HCT116 (cell line): ENCODE results near the gene SUGCT. TPM values are rescaled to one million over a fixed set of nuclear protein-coding genes. Genes with fewer than 3 reads are reported as not detected.

ENCODE experiments used
- ATAC-seq: fragments of 200-7000 bp; cut with Tn5 transposase; 2 replicates; pipeline ENCODE4 v1.9.1; 2020; ENCODE audit warnings: mild to moderate bottlenecking, moderate library complexity
- BruUV-seq: library from RNA; stranded (reverse); fragments of 400-500 nt; replicated peaks from 2 replicates; lab custom pipeline; 2021; lab: Mats Ljungman, UMichigan
- CTCF ChIA-PET: fragments of 300-600 bp; sonication (Branson Sonifier 250); formaldehyde crosslinking; loops from one replicate; lab custom pipeline; 2021; ENCODE audit warnings: antibody characterized with exemption; lab: Charles Lee
- POLR2A ChIA-PET: fragments of 300-600, 350-600 bp; sonication (Branson Sonifier 250); formaldehyde crosslinking; loops from one replicate; lab custom pipeline; 2021; ENCODE audit warnings: antibody characterized with exemption; lab: Charles Lee
- RAD21 ChIA-PET, 2 experiments: fragments of 300-600 bp; sonication (Branson Sonifier 250); formaldehyde crosslinking; loops; one replicate each; lab custom pipeline; 2023; ENCODE audit warnings: low total read pairs in 2 of 2; ENCODE audit not compliant: uncharacterized antibody in 2 of 2, unreplicated experiment in 2 of 2, low non-redundant PET in 1 of 2; lab: Charles Lee
- DNase-seq: peaks from one replicate; pipeline ENCODE4 v3.0.0-alpha.2; 2010; ENCODE audit warnings: low read depth, low spot score
- H2AFZ ChIP-seq: fragments of 200-600 bp; shearing (Covaris generic), sonication (generic); 2 replicates; pipeline ENCODE4 v1.6.1; 2017; ENCODE audit warnings: low read depth, mixed run types, mixed read lengths, antibody characterized with exemption, low read length; ENCODE audit not compliant: poor library complexity, severe bottlenecking
- H3K27ac ChIP-seq: 2 replicates; pipeline ENCODE4 v1.5.1; 2012; ENCODE audit warnings: low read depth, low read length
- H3K27me3 ChIP-seq: fragments of 200-600 bp; sonication (generic); 2 replicates; pipeline ENCODE4 v1.6.1; 2016; ENCODE audit warnings: mixed run types, low read length, mixed read lengths; ENCODE audit not compliant: insufficient read depth
- H3K36me3 ChIP-seq, 2 experiments: fragments of 200-500 bp in 1 of 2; fragments of 200-600 bp in 1 of 2; sonication (Bioruptor generic) in 1 of 2; sonication (generic) in 1 of 2; 2 replicates each; pipeline versions ENCODE4 v1.5.1 to v1.6.1; 2014 to 2016; ENCODE audit warnings: low read length in 2 of 2, inconsistent platforms in 1 of 2, mixed read lengths in 1 of 2, mixed run types in 1 of 2; ENCODE audit not compliant: insufficient read depth in 2 of 2, control insufficient read depth in 1 of 2
- H3K4me1 ChIP-seq, 2 experiments: fragments of 200-600 bp in 1 of 2; sonication (generic) in 1 of 2; 2 replicates each; pipeline versions ENCODE4 v1.5.1 to v1.6.1; 2012 to 2017; ENCODE audit warnings: low read length in 2 of 2, inconsistent platforms in 1 of 2, mild to moderate bottlenecking in 1 of 2, mixed read lengths in 1 of 2, mixed run types in 1 of 2, moderate library complexity in 1 of 2; ENCODE audit not compliant: insufficient read depth in 2 of 2, control insufficient read depth in 1 of 2
- H3K4me2 ChIP-seq: fragments of 200-600 bp; sonication (generic); 2 replicates; pipeline ENCODE4 v1.6.1; 2017; ENCODE audit warnings: mixed run types, low read length, mixed read lengths
- H3K4me3 ChIP-seq, 2 experiments: fragments of 200-600 bp in 1 of 2; sonication (generic) in 1 of 2; replicated peaks in 1 of 2; 2 replicates each; pipeline ENCODE4 v1.5.1; 2011 to 2016; ENCODE audit warnings: low read length in 2 of 2, control low read depth in 1 of 2, low read depth in 1 of 2, mild to moderate bottlenecking in 1 of 2, mixed read lengths in 1 of 2, mixed run types in 1 of 2
- H3K79me2 ChIP-seq: fragments of 200-600 bp; sonication (generic); 2 replicates; pipeline ENCODE4 v1.6.1; 2017; ENCODE audit warnings: mild to moderate bottlenecking, mixed run types, low read length, moderate library complexity, mixed read lengths; ENCODE audit not compliant: insufficient read depth
- H3K9ac ChIP-seq: fragments of 200-600 bp; sonication (generic); 2 replicates; pipeline ENCODE4 v1.6.1; 2016; ENCODE audit warnings: low read length, mixed read lengths
- H3K9me2 ChIP-seq: fragments of 200-600 bp; sonication (generic), shearing (Covaris generic); 2 replicates; pipeline ENCODE4 v1.6.1; 2017; ENCODE audit warnings: mixed run types, mild to moderate bottlenecking, moderate library complexity; ENCODE audit not compliant: insufficient read depth
- H3K9me3 ChIP-seq, 2 experiments: fragments of 200-500 bp in 1 of 2; fragments of 200-600 bp in 1 of 2; sonication (Bioruptor generic) in 1 of 2; sonication (generic) in 1 of 2; 2 replicates each; pipeline ENCODE4 v1.6.1; 2014 to 2017; ENCODE audit warnings: low read length in 2 of 2, mixed read lengths in 2 of 2, inconsistent platforms in 1 of 2, low read depth in 1 of 2, mild to moderate bottlenecking in 1 of 2, mixed run types in 1 of 2, moderate library complexity in 1 of 2; ENCODE audit not compliant: control insufficient read depth in 1 of 2, insufficient read depth in 1 of 2
- H4K20me1 ChIP-seq: fragments of 200-600 bp; sonication (generic), shearing (Covaris generic); 2 replicates; pipeline ENCODE4 v1.6.1; 2017; ENCODE audit warnings: mixed run types, mild to moderate bottlenecking, moderate library complexity; ENCODE audit not compliant: insufficient read depth
- CEBPB ChIP-seq: IDR thresholded peaks from 2 replicates; pipeline ENCODE4 v1.6.1; 2012; ENCODE audit warnings: low read depth
- EZH2 ChIP-seq: fragments of 200-600 bp; sonication (generic); IDR thresholded peaks from 2 replicates; pipeline ENCODE4 v1.6.1; 2017; ENCODE audit warnings: antibody characterized with exemption, mixed run types
- EZH2phosphoT487 ChIP-seq: fragments of 200-600 bp; IDR thresholded peaks from 2 replicates; pipeline ENCODE4 v1.6.1; 2018; ENCODE audit warnings: antibody characterized with exemption, borderline replicate concordance
- JUND ChIP-seq: IDR thresholded peaks from 2 replicates; pipeline ENCODE4 v1.6.1; 2012
- RAD21 ChIP-seq: IDR thresholded peaks from 2 replicates; pipeline ENCODE4 v1.6.1; 2012; ENCODE audit warnings: low read depth, mild to moderate bottlenecking
- SIN3A ChIP-seq: IDR thresholded peaks from 2 replicates; pipeline ENCODE4 v1.6.1; 2012; ENCODE audit warnings: low read depth
- SP1 ChIP-seq: IDR thresholded peaks from 2 replicates; pipeline ENCODE4 v1.6.1; 2012; ENCODE audit warnings: low read depth
- SRF ChIP-seq: IDR thresholded peaks from 2 replicates; pipeline ENCODE4 v1.6.1; 2012; ENCODE audit warnings: low read depth
- TCF7L2 ChIP-seq: IDR thresholded peaks from 2 replicates; pipeline ENCODE4 v1.7.0; 2011; ENCODE audit warnings: borderline replicate concordance, inconsistent platforms; ENCODE audit not compliant: insufficient read depth, insufficient read length; ENCODE audit errors: extremely low read depth
- YY1 ChIP-seq: IDR thresholded peaks from 2 replicates; pipeline ENCODE4 v1.6.1; 2011; ENCODE audit warnings: low read length, low read depth, moderate library complexity, mild to moderate bottlenecking; ENCODE audit not compliant: insufficient replicate concordance; ENCODE audit errors: extremely low read depth
- ZFX ChIP-seq: fragments of 450-650 bp; IDR thresholded peaks from 2 replicates; pipeline ENCODE4 v1.6.1; 2017
- intact Hi-C: fragments of 100-400 bp; cut with micrococcal nuclease; formaldehyde crosslinking; loops from 2 replicates; pipeline ENCODE4 v1.10.0; 2022
- total RNA-seq: library from RNA; stranded (reverse); gene quantifications from one replicate; pipeline ENCODE4 v1.2.1, GENCODE V29; 2021; ENCODE audit not compliant: unreplicated experiment
- TF ChIP-seq, protein P1 (sequence below), 3 experiments: fragments of 200-600 bp in 1 of 3; sonication (generic) in 1 of 3; IDR thresholded peaks in 2 of 3; conservative IDR thresholded peaks in 1 of 3; 2 replicates each; pipeline ENCODE4 v1.5.1; 2012 to 2017; ENCODE audit warnings: low read depth in 2 of 3, low read length in 2 of 3, antibody characterized with exemption in 1 of 3, borderline replicate concordance in 1 of 3, control low read depth in 1 of 3, mild to moderate bottlenecking in 1 of 3, mixed read lengths in 1 of 3, mixed run types in 1 of 3, moderate library complexity in 1 of 3; ENCODE audit not compliant: insufficient read depth in 1 of 3
- TF ChIP-seq, protein P2 (sequence below): IDR thresholded peaks from 2 replicates; pipeline ENCODE4 v1.6.1; 2012; ENCODE audit warnings: low read depth
- TF ChIP-seq, protein P3 (sequence below): IDR thresholded peaks from 2 replicates; pipeline ENCODE4 v1.6.1; 2011; ENCODE audit warnings: mild to moderate bottlenecking, low read length, moderate library complexity; ENCODE audit not compliant: insufficient replicate concordance; ENCODE audit errors: extremely low read depth
- TF ChIP-seq, protein P4 (sequence below): IDR thresholded peaks from 2 replicates; pipeline ENCODE4 v1.6.1; 2012

Gene SUGCT
- total RNA-seq, 1 experiment from 2014 or later, result 4.4 TPM

DNA sequence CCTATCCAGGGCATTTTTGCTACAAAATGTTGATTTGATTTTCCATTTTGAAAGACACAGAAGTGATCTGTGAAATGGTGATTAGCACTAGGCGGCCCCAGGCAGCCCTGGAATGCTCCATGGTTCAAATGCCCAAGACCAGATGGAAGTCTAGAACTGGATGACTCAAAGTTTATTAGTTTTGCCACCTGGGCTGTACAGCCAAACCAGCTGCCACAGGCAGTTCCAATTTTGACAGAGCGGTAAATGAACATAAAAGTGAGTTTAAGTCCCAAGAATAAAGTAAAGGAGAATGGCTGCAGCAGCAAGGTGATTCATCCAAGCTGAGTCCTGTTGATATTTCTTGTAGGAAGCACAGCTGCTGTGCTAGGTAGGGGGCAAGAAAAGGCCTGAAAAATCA is 180.5 kb downstream of the SUGCT start:
- Histone ChIP-seq H3K27me3 (no peaks in the 10 kb centered on the region), H3K79me2 (no peaks in the 10 kb centered on the region), H3K9me3 (no peaks in the 10 kb centered on the region), H3K27ac (no peak overlapping the region), H3K4me1 (no peaks in the 10 kb centered on the region), H3K4me3 (no peak overlapping the region), H3K36me3 (no peaks in the 10 kb centered on the region), H4K20me1 (no peaks in the 10 kb centered on the region), H3K4me2 (no peak overlapping the region), H3K9me2 (no peaks in the 10 kb centered on the region), H2AFZ (no peak overlapping the region), H3K9ac (no peak overlapping the region)
- no peak for ATAC-seq
- TF ChIP-seq EZH2phosphoT487 (no peak), SRF (no peak), RAD21 (no peak), SIN3A (no peak), YY1 (no peak), TCF7L2 (no peak), ZFX (no peak), SP1 (no peak), JUND (no peak), EZH2 (no peak), CEBPB (no peak)
- TF ChIP-seq, protein P1, sequence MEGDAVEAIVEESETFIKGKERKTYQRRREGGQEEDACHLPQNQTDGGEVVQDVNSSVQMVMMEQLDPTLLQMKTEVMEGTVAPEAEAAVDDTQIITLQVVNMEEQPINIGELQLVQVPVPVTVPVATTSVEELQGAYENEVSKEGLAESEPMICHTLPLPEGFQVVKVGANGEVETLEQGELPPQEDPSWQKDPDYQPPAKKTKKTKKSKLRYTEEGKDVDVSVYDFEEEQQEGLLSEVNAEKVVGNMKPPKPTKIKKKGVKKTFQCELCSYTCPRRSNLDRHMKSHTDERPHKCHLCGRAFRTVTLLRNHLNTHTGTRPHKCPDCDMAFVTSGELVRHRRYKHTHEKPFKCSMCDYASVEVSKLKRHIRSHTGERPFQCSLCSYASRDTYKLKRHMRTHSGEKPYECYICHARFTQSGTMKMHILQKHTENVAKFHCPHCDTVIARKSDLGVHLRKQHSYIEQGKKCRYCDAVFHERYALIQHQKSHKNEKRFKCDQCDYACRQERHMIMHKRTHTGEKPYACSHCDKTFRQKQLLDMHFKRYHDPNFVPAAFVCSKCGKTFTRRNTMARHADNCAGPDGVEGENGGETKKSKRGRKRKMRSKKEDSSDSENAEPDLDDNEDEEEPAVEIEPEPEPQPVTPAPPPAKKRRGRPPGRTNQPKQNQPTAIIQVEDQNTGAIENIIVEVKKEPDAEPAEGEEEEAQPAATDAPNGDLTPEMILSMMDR (IDR thresholded peaks at IDR 0.05 in 2 of 3, conservative IDR thresholded peaks at IDR 0.05 in 1 of 3; ENCODE audit: borderline replicate concordance in 1 of 3, insufficient read depth in 1 of 3, low read depth in 2 of 3, low read length in 2 of 3), result no peak
- TF ChIP-seq, protein P2, sequence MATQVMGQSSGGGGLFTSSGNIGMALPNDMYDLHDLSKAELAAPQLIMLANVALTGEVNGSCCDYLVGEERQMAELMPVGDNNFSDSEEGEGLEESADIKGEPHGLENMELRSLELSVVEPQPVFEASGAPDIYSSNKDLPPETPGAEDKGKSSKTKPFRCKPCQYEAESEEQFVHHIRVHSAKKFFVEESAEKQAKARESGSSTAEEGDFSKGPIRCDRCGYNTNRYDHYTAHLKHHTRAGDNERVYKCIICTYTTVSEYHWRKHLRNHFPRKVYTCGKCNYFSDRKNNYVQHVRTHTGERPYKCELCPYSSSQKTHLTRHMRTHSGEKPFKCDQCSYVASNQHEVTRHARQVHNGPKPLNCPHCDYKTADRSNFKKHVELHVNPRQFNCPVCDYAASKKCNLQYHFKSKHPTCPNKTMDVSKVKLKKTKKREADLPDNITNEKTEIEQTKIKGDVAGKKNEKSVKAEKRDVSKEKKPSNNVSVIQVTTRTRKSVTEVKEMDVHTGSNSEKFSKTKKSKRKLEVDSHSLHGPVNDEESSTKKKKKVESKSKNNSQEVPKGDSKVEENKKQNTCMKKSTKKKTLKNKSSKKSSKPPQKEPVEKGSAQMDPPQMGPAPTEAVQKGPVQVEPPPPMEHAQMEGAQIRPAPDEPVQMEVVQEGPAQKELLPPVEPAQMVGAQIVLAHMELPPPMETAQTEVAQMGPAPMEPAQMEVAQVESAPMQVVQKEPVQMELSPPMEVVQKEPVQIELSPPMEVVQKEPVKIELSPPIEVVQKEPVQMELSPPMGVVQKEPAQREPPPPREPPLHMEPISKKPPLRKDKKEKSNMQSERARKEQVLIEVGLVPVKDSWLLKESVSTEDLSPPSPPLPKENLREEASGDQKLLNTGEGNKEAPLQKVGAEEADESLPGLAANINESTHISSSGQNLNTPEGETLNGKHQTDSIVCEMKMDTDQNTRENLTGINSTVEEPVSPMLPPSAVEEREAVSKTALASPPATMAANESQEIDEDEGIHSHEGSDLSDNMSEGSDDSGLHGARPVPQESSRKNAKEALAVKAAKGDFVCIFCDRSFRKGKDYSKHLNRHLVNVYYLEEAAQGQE, result no peak
- TF ChIP-seq, protein P3, sequence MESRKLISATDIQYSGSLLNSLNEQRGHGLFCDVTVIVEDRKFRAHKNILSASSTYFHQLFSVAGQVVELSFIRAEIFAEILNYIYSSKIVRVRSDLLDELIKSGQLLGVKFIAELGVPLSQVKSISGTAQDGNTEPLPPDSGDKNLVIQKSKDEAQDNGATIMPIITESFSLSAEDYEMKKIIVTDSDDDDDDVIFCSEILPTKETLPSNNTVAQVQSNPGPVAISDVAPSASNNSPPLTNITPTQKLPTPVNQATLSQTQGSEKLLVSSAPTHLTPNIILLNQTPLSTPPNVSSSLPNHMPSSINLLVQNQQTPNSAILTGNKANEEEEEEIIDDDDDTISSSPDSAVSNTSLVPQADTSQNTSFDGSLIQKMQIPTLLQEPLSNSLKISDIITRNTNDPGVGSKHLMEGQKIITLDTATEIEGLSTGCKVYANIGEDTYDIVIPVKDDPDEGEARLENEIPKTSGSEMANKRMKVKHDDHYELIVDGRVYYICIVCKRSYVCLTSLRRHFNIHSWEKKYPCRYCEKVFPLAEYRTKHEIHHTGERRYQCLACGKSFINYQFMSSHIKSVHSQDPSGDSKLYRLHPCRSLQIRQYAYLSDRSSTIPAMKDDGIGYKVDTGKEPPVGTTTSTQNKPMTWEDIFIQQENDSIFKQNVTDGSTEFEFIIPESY, result no peak
- TF ChIP-seq, protein P4, sequence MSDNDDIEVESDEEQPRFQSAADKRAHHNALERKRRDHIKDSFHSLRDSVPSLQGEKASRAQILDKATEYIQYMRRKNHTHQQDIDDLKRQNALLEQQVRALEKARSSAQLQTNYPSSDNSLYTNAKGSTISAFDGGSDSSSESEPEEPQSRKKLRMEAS, result no peak
- ChIA-PET CTCF (no interaction called here), RAD21 (no interaction called here), POLR2A (no interaction called here)
- no TSS peak for BruUV-seq
- intact Hi-C loops, result no loop called here
- no peak for DNase-seq
